Dermis microvascular lymphatic vessel endothelial cell (primary cell): ENCODE results near the gene CYP1B1. TPM values are rescaled to one million over a fixed set of nuclear protein-coding genes. Genes with fewer than 3 reads are reported as not detected.
"Not testable (repeated sequence)": the region's sequence is repeated elsewhere in the genome, so short reads cannot be mapped to it uniquely, and the experiment has no call there.

Source experiments
- DNase-seq, 2 donors: peaks; one replicate each; pipeline versions ENCODE4 v3.0.0 to v3.0.0-alpha.2; 2010; ENCODE audit warnings: low read depth in 2 of 2
- total RNA-seq: library from RNA; depleted of rRNA; stranded (reverse); fragments of >200 nt; gene quantifications from 2 replicates; pipeline ENCODE4 v1.2.1, GENCODE V29; 2014

CYP1B1 gene
- total RNA-seq, 1 donor from 2014 or later: 0.13 TPM

GRCh38 chr2:38037757-38038621 lies 38.0 kb downstream of the CYP1B1 start:
- no peak for DNase-seq

DNA sequence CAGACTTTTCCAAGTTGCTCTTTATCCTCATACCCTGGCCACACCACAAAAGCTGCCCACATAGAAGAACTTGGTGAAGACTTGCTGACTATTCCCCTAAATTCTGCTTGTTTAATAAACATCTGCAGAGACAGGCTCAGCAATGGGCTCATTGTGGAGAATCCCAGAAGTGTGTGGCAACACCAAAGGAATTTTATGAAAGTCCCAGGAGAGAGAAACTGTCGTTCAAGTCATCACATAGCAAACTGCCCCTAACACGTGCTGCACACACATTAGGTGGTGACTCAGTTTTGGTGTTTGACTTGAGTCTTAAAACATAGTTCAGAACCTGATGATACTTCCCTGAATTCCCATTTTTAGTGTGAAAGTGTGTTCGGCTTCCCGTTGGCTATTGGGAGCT lies 38.6 kb downstream of the CYP1B1 start:
- no peak for DNase-seq

- DNase-seq: no peak
These were observed 40.0 kb downstream of the CYP1B1 start for GRCh38 chr2:38035968-38036367.

DNA sequence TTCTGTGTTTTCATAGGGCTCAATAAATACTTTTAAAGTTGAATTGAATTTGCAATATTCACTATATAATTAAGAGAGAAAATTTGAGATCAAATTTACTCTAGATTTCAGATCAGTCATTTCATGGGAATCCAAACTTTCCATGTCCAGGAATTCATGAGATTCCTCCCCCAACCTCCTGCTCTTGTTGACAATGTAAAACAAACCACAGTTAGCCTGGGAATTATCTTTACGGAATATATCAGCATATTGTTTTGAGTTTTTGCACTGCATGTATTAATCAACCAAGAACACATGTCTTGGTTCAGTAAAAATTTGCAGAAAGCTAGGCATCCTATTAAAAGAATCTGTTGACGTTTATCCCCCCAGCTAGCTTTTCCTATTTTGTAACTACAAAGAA lies 42.3 kb downstream of the CYP1B1 start:
- DNase-seq: no peak

- DNase-seq: no peak
These were observed 43.0 kb downstream of the CYP1B1 start for GRCh38 chr2:38032946-38033345.

DNA sequence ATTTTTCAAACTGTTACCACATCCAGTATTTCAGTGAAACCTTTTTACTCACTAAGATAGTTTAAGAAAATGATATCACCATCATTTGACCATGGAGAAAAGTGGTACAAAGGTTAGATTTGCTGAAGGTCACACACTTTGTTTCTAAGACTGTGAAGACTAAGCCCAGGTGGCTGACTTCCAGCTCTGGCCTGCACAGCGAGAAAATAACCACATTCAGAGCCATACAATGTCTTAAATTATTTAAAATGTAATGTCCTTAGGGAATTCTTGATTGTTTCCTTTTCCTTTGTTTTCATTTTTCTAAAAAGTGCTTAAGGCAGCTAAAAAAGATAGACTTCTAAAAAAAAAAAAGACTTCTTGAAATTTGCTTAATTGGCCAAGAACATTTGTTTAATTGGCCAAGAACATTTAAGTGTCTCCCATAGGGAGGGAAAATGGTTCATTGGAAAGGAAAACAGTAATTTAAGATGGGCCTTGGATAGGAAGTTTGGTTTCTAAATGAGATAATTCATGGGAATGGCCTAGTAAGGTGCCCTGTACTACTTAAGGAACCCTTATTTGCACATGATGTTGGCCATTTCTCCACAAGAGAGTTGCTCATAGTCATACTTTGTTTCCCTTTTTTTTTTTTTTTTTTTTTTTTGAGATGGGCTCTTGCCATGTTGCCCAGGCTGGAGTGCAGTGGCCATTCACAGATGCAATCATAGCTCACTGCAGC lies 45.2 kb downstream of the CYP1B1 start:
- DNase-seq: no peak

DNA sequence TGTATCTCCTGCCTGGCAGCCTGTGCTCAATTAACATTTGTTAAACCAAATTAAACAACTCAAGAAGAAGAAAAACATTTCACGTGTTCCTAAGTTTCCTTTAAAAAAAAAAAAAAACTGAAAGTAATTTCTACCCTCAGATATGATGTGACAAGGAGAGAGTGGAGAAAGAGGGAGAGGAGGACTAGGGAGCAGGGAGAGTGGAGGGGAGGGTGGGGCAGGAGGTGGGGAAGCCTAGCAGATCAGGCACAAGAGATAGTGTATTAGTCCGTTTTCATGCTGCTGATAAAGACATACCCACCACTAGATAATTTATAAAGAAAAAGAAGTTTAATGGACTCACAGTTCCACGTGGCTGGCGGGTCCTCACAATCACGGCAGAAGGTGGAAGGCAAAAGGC lies 46.4 kb downstream of the CYP1B1 start:
- no peak for DNase-seq

GRCh38 chr2:38028829-38029228 lies 47.1 kb downstream of the CYP1B1 start:
- DNase-seq: no peak

DNA sequence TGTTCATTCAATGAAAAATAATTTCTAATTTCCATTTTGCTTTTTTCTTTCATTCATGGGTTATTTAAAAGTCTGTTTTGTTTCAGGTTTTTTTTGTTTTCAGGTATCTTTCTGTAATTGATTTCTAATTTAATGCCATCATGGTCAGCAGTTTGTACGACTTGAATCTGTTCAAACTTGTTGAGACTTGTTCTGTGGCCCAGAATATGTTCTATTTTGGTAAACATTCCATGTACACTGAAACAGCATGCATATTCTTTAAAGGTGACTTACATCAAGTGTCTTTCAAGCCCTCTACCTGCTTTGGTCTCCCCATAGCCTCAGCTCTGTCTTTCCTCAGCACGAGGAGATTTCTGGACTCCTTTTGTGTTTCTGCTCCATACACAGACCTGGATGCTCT lies 49.1 kb downstream of the CYP1B1 start:
- DNase-seq: no peak

DNA sequence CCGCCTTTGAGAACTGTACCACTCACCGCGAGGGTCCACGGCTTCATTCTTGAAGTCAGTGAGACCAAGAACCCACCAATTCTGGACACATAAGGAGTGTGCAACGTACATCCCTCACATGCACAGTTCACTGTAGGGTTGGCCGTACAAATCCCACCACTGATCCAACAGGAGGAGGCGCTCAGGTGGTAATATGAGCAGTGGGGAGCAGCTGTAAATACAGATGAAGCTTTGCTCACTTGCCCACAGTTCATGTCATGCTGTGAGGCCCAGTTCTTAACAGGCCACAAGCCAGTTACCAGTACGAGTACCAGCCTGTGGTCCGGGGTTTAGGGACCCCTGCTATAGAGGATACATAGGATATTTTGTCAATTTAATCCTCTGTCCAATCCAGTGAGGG lies 54.4 kb downstream of the CYP1B1 start:
- DNase-seq: no peak

GRCh38 chr2:38020359-38021069 lies 55.4 kb downstream of the CYP1B1 start:
- DNase-seq: not testable (repeated sequence)

- no peak for DNase-seq
These were observed 58.1 kb downstream of the CYP1B1 start for GRCh38 chr2:38017836-38018235.

Other genes with a start within 250 kb of the CYP1B1 start
- 1.3 and 2.3 TPM in 2 replicates for gene RMDN2, start 150.9 kb downstream of the CYP1B1 start, total RNA-seq